ENCODE data around the gene KIAA0930. TPM values are rescaled to one million over a fixed set of nuclear protein-coding genes. Genes with fewer than 3 reads are reported as not detected.

Gene KIAA0930
- total RNA-seq, 1 donor from 2014 or later, result 93.1 TPM

Other genes starting within 250 kb of the KIAA0930 start
- 0.63 TPM for gene PHF21B, start 230.9 kb downstream of the KIAA0930 start, total RNA-seq
- 56.0 TPM for gene NUP50, start 77.0 kb downstream of the KIAA0930 start, total RNA-seq
- gene UPK3A, start 44.1 kb upstream of the KIAA0930 start, total RNA-seq, result 0.40 TPM
- 76.3 TPM for gene FAM118A, start 69.0 kb upstream of the KIAA0930 start, total RNA-seq
- gene SMC1B, start 172.7 kb upstream of the KIAA0930 start, total RNA-seq, result not detected
- 2.9 TPM for gene RIBC2, start 172.8 kb upstream of the KIAA0930 start, total RNA-seq